OCI-LY1 (cell line): ENCODE measurements around the gene ZNF292.

Source experiments
- EZH2 ChIP-seq: fragments of 200-600 bp; sonication (generic), shearing (Covaris generic); IDR thresholded peaks from 2 replicates; pipeline ENCODE4 v1.8.0; 2017; ENCODE audit warnings: borderline replicate concordance, mixed run types, mild to moderate bottlenecking, antibody characterized with exemption, low read length, moderate library complexity, mixed read lengths
- TF ChIP-seq, protein P1 (sequence below): fragments of 200-600 bp; sonication (generic), shearing (Covaris generic); IDR thresholded peaks from 2 replicates; pipeline ENCODE4 v1.5.1; 2017; ENCODE audit warnings: mild to moderate bottlenecking, antibody characterized with exemption, low read length, moderate library complexity, mixed read lengths

DNA sequence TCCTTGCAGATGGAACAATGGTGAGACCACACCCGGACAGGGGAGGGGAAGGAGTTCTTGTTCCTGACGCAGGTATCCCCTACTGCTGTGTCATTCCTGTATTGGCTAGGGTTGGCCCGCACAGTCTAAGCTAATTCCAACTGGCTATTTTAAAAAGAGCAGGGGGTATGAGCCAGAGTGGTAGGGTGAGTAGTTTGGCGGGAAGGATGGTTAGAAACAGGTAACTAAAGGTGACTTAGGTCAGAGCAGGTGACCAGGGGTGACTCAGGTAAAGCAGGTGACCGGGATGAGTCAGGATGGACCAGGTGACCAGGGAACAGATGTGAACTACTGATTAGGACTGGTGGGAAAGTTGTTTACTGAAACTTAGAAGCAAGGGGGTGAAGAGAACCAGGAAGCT lies 58.0 kb downstream of the ZNF292 start:
- TF ChIP-seq, protein P1, sequence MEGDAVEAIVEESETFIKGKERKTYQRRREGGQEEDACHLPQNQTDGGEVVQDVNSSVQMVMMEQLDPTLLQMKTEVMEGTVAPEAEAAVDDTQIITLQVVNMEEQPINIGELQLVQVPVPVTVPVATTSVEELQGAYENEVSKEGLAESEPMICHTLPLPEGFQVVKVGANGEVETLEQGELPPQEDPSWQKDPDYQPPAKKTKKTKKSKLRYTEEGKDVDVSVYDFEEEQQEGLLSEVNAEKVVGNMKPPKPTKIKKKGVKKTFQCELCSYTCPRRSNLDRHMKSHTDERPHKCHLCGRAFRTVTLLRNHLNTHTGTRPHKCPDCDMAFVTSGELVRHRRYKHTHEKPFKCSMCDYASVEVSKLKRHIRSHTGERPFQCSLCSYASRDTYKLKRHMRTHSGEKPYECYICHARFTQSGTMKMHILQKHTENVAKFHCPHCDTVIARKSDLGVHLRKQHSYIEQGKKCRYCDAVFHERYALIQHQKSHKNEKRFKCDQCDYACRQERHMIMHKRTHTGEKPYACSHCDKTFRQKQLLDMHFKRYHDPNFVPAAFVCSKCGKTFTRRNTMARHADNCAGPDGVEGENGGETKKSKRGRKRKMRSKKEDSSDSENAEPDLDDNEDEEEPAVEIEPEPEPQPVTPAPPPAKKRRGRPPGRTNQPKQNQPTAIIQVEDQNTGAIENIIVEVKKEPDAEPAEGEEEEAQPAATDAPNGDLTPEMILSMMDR, result no peak
- no peak for TF ChIP-seq EZH2
